HEK293T (cell line): ENCODE data around the gene PTPRM.

Experiments used
- FOXM1 ChIP-seq: fragments of 450-650 bp; IDR thresholded peaks from 2 replicates; pipeline ENCODE4 v1.6.1; 2017; ENCODE audit warnings: mild to moderate bottlenecking, borderline replicate concordance
- SP1 ChIP-seq: fragments of 450-650 bp; IDR thresholded peaks from 2 replicates; pipeline ENCODE4 v1.6.1; 2017

- TF ChIP-seq SP1: no peak
- no peak for TF ChIP-seq FOXM1
Observed at GRCh38 chr18:7813131-7813530, 246.0 kb downstream of the PTPRM start.
